ENCODE measurements around the gene F12. TPM values are rescaled to one million over a fixed set of nuclear protein-coding genes. Genes with fewer than 3 reads are reported as not detected.

F12 gene
- total and polyA plus RNA-seq, 2 donors (not counting 3 experiments of a cell fraction or from before 2014, with no cell fraction given), result 1.00 to 1.4 TPM

DNA sequence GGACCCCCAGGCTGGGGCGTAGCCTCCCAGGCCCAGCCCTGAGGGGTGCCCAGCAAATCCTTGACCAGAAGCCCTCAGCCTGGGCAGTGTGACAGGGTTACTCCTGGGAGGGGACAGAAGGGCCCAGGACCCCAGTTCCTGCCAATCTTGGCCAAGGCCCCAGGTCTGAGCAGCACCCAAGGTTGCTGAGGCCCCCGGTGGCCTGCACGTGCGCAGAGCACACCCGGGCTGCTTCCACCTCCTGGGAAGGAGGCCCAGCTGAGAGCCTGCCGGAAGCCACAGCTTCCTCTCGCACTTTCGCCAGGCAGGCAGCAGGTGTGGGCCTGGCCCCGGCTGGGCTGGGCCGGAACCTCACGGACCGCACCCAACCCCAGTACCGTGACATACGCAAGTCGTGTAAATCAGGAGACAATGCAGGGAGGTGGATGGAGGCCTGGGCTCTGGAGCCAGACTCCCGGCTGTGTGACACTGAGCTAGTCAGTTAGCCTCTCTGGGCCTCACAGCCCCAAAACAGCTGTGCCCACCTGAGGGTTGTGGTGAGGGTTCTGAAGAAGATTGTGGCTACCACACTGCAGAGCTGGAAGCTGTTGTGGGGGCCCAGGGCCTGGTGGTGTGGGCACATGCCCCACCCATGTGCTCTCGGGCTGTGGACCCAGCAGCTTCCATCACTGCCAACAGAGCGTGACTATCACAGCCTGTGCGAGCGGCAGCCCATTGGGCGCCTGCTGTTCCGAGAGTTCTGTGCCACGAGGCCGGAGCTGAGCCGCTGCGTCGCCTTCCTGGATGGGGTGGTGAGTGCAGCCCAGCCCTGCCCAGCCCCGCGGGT lies 22.2 kb upstream of the F12 start:
- Histone ChIP-seq H3K4me3 (replicated peaks in 1 of 3; ENCODE audit: insufficient read depth in 1 of 3, low read depth in 1 of 3, low read length in 3 of 3) (no peak overlapping the region), H3K27me3 (ENCODE audit: control insufficient read depth in 2 of 2, insufficient read depth in 2 of 2, low read length in 2 of 2) (no peaks in the 10 kb centered on the region), H3K4me2 (ENCODE audit: insufficient read depth, low read length) (no peak overlapping the region), H2AFZ (ENCODE audit: low read depth, low read length) (no peak overlapping the region), H3K27ac (ENCODE audit: insufficient read depth, low read depth, low read length) (no peak overlapping the region), H3K9me3 (replicated peaks; ENCODE audit: control insufficient read depth, insufficient read depth, low read length) (no peaks in the 10 kb centered on the region), H3K9ac (replicated peaks; ENCODE audit: extremely low read depth, insufficient read depth, low read length) (no peak overlapping the region), H4K20me1 (replicated peaks; ENCODE audit: control insufficient read depth, extremely low read depth, insufficient read depth, low read length) (no peaks in the 10 kb centered on the region), H3K9me1 (replicated peaks; ENCODE audit: control insufficient read depth, extremely low read depth, insufficient read depth, low read length) (no peaks in the 10 kb centered on the region), H3K79me2 (ENCODE audit: control insufficient read depth, insufficient read depth, low read length) (peaks cover 27% of the 10 kb centered on the region), H3K36me3 (ENCODE audit: control insufficient read depth in 2 of 2, extremely low read depth in 1 of 2, insufficient read depth in 2 of 2, low read length in 2 of 2) (peaks cover 11 to 31% of the 10 kb centered on the region in 2 experiments), H3K4me1 (ENCODE audit: control insufficient read depth, extremely low read depth, insufficient read depth, low read length) (peaks cover 8% of the 10 kb centered on the region)
- DNase-seq (ENCODE audit: low read depth, low spot score), result no peak
- no TSS peak for BruUV-seq (replicated peaks)
- intact Hi-C loops (cut with micrococcal nuclease), result no loop called here
- CTCF ChIA-PET, result interaction anchor here (0.7 to 1.6 kb wide), 4 partner anchors 8 to 29 kb away, joined by 3 read pairs; partner anchors contain the start of gene F12
- dilution Hi-C loops (cut with MboI; ENCODE audit: extremely low pct_ligation_motif_present, low sequenced_read_pairs), result no loop called here
- FAIRE-seq, result no peak
- POLR2A ChIA-PET, result no interaction called here
- TF ChIP-seq FOS (IDR thresholded peaks at IDR 0.05; ENCODE audit: borderline replicate concordance, insufficient read depth, low read length) (no peak), POLR2A (IDR thresholded peaks at IDR 0.05; ENCODE audit: low read depth, low read length) (no peak), EZH2 (IDR thresholded peaks at IDR 0.05; ENCODE audit: borderline replicate concordance, low read depth, low read length, severe bottlenecking) (no peak), GATA2 (IDR thresholded peaks at IDR 0.05; ENCODE audit: insufficient read depth, insufficient read length, low read depth, low read length) (no peak), MYC (IDR thresholded peaks at IDR 0.05; ENCODE audit: low read depth, low read length) (no peak), JUN (IDR thresholded peaks at IDR 0.05; ENCODE audit: borderline replicate concordance, insufficient read depth, insufficient read length, low read depth) (no peak), POLR2AphosphoS5 (IDR thresholded peaks at IDR 0.05; ENCODE audit: insufficient read depth, low read depth, low read length) (no peak)
- TF ChIP-seq, protein P1, sequence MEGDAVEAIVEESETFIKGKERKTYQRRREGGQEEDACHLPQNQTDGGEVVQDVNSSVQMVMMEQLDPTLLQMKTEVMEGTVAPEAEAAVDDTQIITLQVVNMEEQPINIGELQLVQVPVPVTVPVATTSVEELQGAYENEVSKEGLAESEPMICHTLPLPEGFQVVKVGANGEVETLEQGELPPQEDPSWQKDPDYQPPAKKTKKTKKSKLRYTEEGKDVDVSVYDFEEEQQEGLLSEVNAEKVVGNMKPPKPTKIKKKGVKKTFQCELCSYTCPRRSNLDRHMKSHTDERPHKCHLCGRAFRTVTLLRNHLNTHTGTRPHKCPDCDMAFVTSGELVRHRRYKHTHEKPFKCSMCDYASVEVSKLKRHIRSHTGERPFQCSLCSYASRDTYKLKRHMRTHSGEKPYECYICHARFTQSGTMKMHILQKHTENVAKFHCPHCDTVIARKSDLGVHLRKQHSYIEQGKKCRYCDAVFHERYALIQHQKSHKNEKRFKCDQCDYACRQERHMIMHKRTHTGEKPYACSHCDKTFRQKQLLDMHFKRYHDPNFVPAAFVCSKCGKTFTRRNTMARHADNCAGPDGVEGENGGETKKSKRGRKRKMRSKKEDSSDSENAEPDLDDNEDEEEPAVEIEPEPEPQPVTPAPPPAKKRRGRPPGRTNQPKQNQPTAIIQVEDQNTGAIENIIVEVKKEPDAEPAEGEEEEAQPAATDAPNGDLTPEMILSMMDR (IDR thresholded peaks at IDR 0.05; ENCODE audit: extremely low read depth in 1 of 2, insufficient read depth in 1 of 2, low read depth in 1 of 2, low read length in 2 of 2), result no peak
